Natural killer cell (primary cell): Measurements from ENCODE around the gene DNAJC22. TPM values are rescaled to one million over a fixed set of nuclear protein-coding genes. Genes with fewer than 3 reads are reported as not detected.

Source experiments
- ATAC-seq, 3 donors: fragments of 150-1000 bp in 2 of 3; fragments of 200-7000 bp in 1 of 3; cut with Tn5 transposase; 1 replicate in 1 of 3; 2 replicates in 2 of 3; pipeline ENCODE4 v1.10.0; 2021; ENCODE audit warnings: mild to moderate bottlenecking in 2 of 3, moderate library complexity in 2 of 3
- DNase-seq, 2 donors: peaks; one replicate each; pipeline versions ENCODE4 v3.0.0 to v3.0.0-alpha.2; 2013 to 2021; ENCODE audit warnings: mixed read lengths in 1 of 2
- H3K27ac ChIP-seq: one replicate; pipeline ENCODE4 v1.5.1; 2013; ENCODE audit warnings: mild to moderate bottlenecking, low read length
- H3K27me3 ChIP-seq: one replicate; pipeline ENCODE4 v1.6.1; 2013; ENCODE audit warnings: low read length; ENCODE audit not compliant: control insufficient read depth, insufficient read depth
- H3K36me3 ChIP-seq: one replicate; pipeline ENCODE4 v1.6.1; 2013; ENCODE audit warnings: low read length; ENCODE audit not compliant: control insufficient read depth, insufficient read depth
- H3K4me1 ChIP-seq: one replicate; pipeline ENCODE4 v1.6.1; 2013; ENCODE audit warnings: low read length; ENCODE audit not compliant: control insufficient read depth, insufficient read depth
- H3K4me3 ChIP-seq: one replicate; pipeline ENCODE4 v1.5.1; 2013; ENCODE audit warnings: low read length
- H3K9me3 ChIP-seq: one replicate; pipeline ENCODE4 v1.6.1; 2013; ENCODE audit warnings: low read length; ENCODE audit not compliant: control insufficient read depth, insufficient read depth
- H3K27ac Mint-ChIP-seq, 2 donors: one replicate each; pipeline ENCODE4 v1.8.0; 2022; ENCODE audit warnings: mild to moderate bottlenecking in 2 of 2, mixed read lengths in 2 of 2, moderate library complexity in 1 of 2
- H3K27me3 Mint-ChIP-seq, 2 donors: one replicate each; pipeline ENCODE4 v1.8.0; 2022; ENCODE audit warnings: low read depth in 2 of 2, mixed read lengths in 2 of 2
- H3K36me3 Mint-ChIP-seq: one replicate; pipeline ENCODE4 v1.8.0; 2022; ENCODE audit warnings: mixed read lengths
- H3K4me1 Mint-ChIP-seq, 2 donors: one replicate each; pipeline ENCODE4 v1.8.0; 2022; ENCODE audit warnings: mixed read lengths in 2 of 2
- H3K4me3 Mint-ChIP-seq: one replicate; pipeline ENCODE4 v1.8.0; 2022; ENCODE audit warnings: mild to moderate bottlenecking, moderate library complexity, mixed read lengths
- H3K9me3 Mint-ChIP-seq, 2 donors: one replicate each; pipeline ENCODE4 v1.8.0; 2022; ENCODE audit warnings: mixed read lengths in 2 of 2
- CTCF ChIP-seq: fragments of 200-600 bp; IDR thresholded peaks from one replicate; pipeline ENCODE4 v1.8.0; 2022; ENCODE audit warnings: antibody characterized with exemption
- WGBS: methylation state at CpG from one replicate; pipeline ENCODE4 v1.1.7; 2013; ENCODE audit warnings: missing lambda C conversion rate; ENCODE audit not compliant: insufficient coverage; 5-methylcytosine and 5-hydroxymethylcytosine counted together
- intact Hi-C: fragments of 100-400 bp; cut with micrococcal nuclease; formaldehyde crosslinking; loops from one replicate; pipeline ENCODE4 v1.14.2; 2022
- total RNA-seq, 4 donors: library from RNA; stranded (reverse); fragments of 120-200 nt in 1 of 4; gene quantifications; one replicate each; pipeline versions ENCODE4 v1.2.3 to v1.2.4, GENCODE V29; 2013 to 2022

Gene DNAJC22
- total RNA-seq, 3 donors from 2014 or later (not counting 1 experiment from before 2014, with no cell fraction given) = not detected

DNA sequence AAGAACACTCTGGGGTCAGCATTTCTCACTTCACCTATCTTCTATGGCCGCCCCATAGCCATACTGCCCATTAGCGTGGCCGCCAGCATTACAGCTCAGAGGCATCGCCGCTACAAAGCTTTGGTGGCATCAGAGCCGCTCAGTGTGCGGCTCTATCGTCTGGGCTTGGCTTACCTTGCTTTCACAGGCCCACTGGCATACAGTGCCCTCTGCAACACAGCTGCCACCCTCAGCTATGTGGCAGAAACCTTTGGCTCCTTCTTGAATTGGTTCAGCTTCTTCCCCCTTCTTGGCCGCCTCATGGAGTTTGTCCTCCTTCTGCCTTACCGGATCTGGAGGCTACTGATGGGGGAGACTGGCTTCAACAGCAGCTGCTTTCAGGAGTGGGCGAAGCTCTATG, 2.6 kb downstream of the DNAJC22 start:
- TF ChIP-seq CTCF = no peak
- peak overlapping the region; percentile 9 for H3K4me3 Mint-ChIP-seq
- Histone ChIP-seq H3K9me3 (no peaks in the 10 kb centered on the region), H3K4me3 (no peak overlapping the region), H3K4me1 (peaks cover 37% of the 10 kb centered on the region), H3K27ac (no peak overlapping the region), H3K36me3 (no peaks in the 10 kb centered on the region), H3K27me3 (peaks cover 48% of the 10 kb centered on the region)
- WGBS = 96% methylated on average over 11 of the region's 11 CpGs
- DNase-seq = no peak
- H3K9me3 Mint-ChIP-seq = no peaks in the 10 kb centered on the region
- no peak overlapping the region for H3K27ac Mint-ChIP-seq
- H3K36me3 Mint-ChIP-seq = no peaks in the 10 kb centered on the region
- intact Hi-C loops = no loop called here
- peaks cover 42 to 61% of the 10 kb centered on the region in 2 donors for H3K27me3 Mint-ChIP-seq
- ATAC-seq = no peak
- peaks cover 16 to 29% of the 10 kb centered on the region in 2 donors for H3K4me1 Mint-ChIP-seq

GRCh38 chr12:49352351-49352750, 5.7 kb downstream of the DNAJC22 start:
- peaks cover 40 to 48% of the 10 kb centered on the region in 2 donors for H3K27me3 Mint-ChIP-seq
- DNase-seq (no peak), ATAC-seq (no peak)
- H3K4me1 Mint-ChIP-seq = peaks cover 1 to 7% of the 10 kb centered on the region in 2 donors
- H3K4me3 ChIP-seq = no peak overlapping the region
- H3K27me3 ChIP-seq = peaks cover 21% of the 10 kb centered on the region
- TF ChIP-seq CTCF = no peak
- WGBS = 50% methylated on average over 1 of the region's 2 CpGs
- intact Hi-C loops = no loop called here
- H3K9me3 ChIP-seq = no peaks in the 10 kb centered on the region
- H3K36me3 ChIP-seq = no peaks in the 10 kb centered on the region
- H3K27ac Mint-ChIP-seq = no peak overlapping the region
- H3K4me3 Mint-ChIP-seq = no peak overlapping the region
- no peaks in the 10 kb centered on the region for H3K9me3 Mint-ChIP-seq
- peaks cover 9% of the 10 kb centered on the region for H3K4me1 ChIP-seq
- no peaks in the 10 kb centered on the region for H3K36me3 Mint-ChIP-seq
- no peak overlapping the region for H3K27ac ChIP-seq

DNA sequence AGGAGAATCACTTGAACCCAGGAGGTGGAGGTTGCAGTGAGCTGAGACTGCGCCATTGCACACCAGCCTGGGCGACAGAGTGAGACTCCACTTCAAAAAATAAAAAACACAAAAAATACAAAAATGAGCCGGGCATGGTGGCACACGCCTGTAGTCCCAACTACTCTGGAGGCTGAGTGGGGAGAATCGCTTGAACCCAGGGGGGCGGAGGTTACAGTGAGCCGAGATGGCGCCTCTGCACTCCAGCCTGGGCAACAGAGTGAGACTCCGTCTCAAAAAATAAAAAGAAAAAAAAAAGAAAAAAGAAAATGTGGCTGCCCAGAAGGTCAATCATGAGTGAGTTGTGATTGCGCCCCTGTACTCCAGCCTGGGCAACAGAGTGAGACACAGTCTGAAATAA, 9.2 kb downstream of the DNAJC22 start:
- H3K27ac Mint-ChIP-seq = no peak overlapping the region
- ATAC-seq (no peak), DNase-seq (no peak)
- WGBS = 95% methylated on average over 8 of the region's 10 CpGs
- no peak for TF ChIP-seq CTCF
- Histone ChIP-seq H3K36me3 (no peaks in the 10 kb centered on the region), H3K9me3 (no peaks in the 10 kb centered on the region), H3K4me1 (no peaks in the 10 kb centered on the region), H3K4me3 (no peak overlapping the region), H3K27ac (no peak overlapping the region), H3K27me3 (peaks cover 2% of the 10 kb centered on the region)
- no peak overlapping the region for H3K4me3 Mint-ChIP-seq
- no peaks in the 10 kb centered on the region for H3K36me3 Mint-ChIP-seq
- peaks cover 27 to 57% of the 10 kb centered on the region in 2 donors for H3K27me3 Mint-ChIP-seq
- no peaks in the 10 kb centered on the region for H3K9me3 Mint-ChIP-seq
- H3K4me1 Mint-ChIP-seq = peaks cover 7% of the 10 kb centered on the region in 2 donors
- intact Hi-C loops = no loop called here

DNA sequence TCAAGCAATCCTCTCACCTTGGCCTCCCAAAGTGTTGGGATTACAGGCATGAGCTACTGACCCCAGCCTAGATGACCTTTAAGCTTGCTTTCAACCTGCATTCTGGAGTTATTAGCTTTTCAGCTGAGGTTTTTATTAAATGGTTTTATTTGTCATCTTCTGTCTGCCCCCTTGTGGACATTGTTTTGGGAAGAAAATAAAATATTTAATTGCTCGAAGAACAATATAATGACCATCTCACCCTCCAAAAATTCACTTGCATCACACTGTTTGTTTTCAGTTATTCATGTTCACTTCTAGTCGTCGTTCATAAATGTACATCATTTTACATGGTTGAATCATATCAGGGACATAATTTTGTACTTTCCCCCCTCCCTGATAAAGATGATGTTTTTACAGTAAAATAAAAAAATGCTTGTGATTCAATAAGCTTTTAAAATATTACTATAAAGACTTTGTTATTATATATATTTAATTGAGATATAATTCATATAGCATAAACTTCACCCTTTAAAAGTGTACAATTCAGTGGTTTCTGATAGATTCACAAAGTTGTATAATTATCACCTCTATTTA, 10.5 kb downstream of the DNAJC22 start:
- ATAC-seq (no peak), DNase-seq (peak in 1 of 2 donors; percentile 48)
- H3K27me3 Mint-ChIP-seq = peaks cover 22 to 45% of the 10 kb centered on the region in 2 donors
- Histone ChIP-seq H3K4me1 (no peaks in the 10 kb centered on the region), H3K4me3 (no peak overlapping the region), H3K36me3 (no peaks in the 10 kb centered on the region), H3K9me3 (no peaks in the 10 kb centered on the region), H3K27me3 (peaks cover 2% of the 10 kb centered on the region), H3K27ac (no peak overlapping the region)
- no peaks in the 10 kb centered on the region for H3K9me3 Mint-ChIP-seq
- 20% methylated on average over 1 of the region's 3 CpGs for WGBS
- H3K4me3 Mint-ChIP-seq = no peak overlapping the region
- no peaks in the 10 kb centered on the region for H3K36me3 Mint-ChIP-seq
- no peak overlapping the region for H3K27ac Mint-ChIP-seq
- TF ChIP-seq CTCF = peak; percentile 43
- H3K4me1 Mint-ChIP-seq = peaks cover 7% of the 10 kb centered on the region in 2 donors
- intact Hi-C loops = no loop called here
